HG02938 (cell line): ENCODE measurements around the gene CARM1.

Experiments
- ATAC-seq: cut with Tn5 transposase; IDR thresholded peaks from one replicate; pipeline ENCODE4 v1.9.1; 2021; ENCODE audit warnings: mild to moderate bottlenecking, moderate library complexity; ENCODE audit not compliant: unreplicated experiment

CARM1 gene

GRCh38 chr19:10968527-10969135 lies 97.3 kb downstream of the CARM1 start:
- ATAC-seq, result no peak

GRCh38 chr19:10971107-10971726 lies 99.9 kb downstream of the CARM1 start:
- ATAC-seq, result no peak
